ENCODE measurements around the gene ANTKMT.

DNA sequence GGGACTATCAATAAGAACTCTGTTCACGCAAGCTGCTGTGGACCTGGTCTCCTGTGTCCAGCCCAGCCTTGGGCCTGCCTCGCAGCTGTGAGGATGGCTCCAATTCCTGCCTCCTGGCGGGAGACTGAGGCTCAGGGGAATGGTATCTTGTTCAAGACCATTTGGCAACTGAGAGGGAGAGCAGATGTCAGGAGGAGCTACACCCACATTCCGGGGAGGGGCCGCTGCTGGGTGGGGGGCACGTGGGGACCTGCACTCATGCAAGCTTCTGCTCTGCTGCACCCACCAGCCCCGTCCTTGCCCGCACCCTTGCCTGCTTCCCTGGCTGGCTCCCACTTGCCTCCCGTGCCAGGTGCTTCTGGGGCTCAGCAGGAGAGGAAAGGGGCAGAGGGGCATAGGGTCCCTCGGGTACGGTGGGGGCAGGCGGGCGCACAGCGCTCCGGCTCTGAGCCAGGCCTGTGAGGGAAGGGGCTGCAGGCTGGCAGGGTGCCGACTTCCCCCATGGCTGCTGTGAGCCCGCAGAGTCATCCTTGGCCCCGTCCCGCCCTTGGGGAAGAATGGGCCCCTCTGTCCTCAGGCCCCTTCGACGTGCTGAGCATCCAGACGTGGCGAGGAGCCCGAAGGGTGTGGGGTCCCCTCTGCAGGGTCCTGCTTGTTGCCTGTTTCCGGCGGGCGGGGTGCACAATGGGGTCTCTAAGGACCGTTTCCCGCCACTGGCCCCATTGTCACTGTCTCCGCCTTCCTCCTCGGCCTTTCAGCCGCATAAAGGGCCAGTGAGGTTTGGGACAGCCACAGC, 3.3 kb upstream of the ANTKMT start:
- TF ChIP-seq, protein P1, sequence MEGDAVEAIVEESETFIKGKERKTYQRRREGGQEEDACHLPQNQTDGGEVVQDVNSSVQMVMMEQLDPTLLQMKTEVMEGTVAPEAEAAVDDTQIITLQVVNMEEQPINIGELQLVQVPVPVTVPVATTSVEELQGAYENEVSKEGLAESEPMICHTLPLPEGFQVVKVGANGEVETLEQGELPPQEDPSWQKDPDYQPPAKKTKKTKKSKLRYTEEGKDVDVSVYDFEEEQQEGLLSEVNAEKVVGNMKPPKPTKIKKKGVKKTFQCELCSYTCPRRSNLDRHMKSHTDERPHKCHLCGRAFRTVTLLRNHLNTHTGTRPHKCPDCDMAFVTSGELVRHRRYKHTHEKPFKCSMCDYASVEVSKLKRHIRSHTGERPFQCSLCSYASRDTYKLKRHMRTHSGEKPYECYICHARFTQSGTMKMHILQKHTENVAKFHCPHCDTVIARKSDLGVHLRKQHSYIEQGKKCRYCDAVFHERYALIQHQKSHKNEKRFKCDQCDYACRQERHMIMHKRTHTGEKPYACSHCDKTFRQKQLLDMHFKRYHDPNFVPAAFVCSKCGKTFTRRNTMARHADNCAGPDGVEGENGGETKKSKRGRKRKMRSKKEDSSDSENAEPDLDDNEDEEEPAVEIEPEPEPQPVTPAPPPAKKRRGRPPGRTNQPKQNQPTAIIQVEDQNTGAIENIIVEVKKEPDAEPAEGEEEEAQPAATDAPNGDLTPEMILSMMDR (IDR thresholded peaks at IDR 0.05; ENCODE audit: poor library complexity, severe bottlenecking) = no peak
- TF ChIP-seq TAF1 (IDR thresholded peaks at IDR 0.05; ENCODE audit: low read depth) (no peak), EZH2 (IDR thresholded peaks at IDR 0.05; ENCODE audit: borderline replicate concordance, insufficient read depth, low read length, poor library complexity, severe bottlenecking) (no peak), POLR2AphosphoS5 (IDR thresholded peaks at IDR 0.05) (no peak)
